ENCODE measurements around the gene CLECL1.
"Not testable (repeated sequence)": the region's sequence is repeated elsewhere in the genome, so short reads cannot be mapped to it uniquely, and the experiment has no call there.

The CLECL1 gene

DNA sequence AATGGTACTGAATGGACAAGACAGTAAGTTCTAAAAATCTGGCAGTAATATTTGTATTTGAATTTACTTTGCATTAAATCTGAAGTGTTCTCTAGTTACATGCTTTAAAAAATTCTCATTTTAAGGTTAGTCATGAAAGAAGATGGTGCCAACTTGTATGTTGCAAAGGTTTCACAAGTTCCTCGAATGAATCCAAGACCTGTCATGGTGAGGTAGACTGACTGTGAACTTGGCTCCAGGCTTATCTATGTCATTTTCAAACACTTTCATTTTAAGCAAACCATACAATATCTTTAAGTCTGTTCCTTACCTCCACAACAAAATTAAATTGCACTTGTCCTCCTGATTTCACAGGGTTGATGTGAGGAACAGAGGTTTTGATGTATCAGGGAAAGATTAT lies 40.0 kb downstream of the CLECL1 start:
- DNase-seq = no peak

DNA sequence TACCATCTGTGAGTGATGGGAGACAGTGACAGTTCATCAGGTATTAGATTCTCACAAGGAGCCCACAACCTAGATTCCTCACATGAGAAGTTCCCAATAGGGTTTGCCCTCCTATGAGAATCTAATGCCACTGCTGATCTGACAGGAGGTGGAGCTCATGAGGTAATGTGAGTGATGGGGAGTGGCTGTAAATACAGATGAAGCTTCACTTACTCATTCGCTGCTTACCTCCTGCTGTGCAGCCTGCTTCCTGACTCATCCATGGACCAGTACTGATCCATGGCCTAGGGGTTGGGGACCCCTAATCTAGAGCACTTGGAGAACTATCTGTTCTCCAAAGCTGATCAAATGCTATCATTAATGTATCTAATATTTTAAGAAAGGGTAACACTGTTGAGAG lies 45.7 kb downstream of the CLECL1 start:
- DNase-seq = no peak

DNA sequence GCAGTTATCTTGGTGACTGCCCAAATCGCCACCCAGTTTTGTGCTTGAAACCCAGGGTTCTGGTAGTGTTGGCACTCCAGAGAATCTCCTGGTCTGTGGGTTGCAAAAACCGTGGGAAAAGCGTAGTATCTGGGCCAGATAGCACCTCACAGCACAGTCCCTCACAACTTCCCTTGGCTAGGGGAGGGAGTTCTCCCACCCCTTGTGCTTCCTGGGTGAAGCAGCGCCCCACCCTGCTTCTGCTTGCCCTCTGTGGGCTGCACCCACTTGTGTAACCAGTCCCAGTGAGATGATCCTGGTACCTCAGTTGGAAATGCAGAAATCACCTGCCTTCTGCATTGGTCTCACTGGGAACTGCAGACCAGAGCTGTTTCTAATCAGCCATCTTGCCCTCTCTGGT lies 47.0 kb downstream of the CLECL1 start:
- DNase-seq = no peak

DNA sequence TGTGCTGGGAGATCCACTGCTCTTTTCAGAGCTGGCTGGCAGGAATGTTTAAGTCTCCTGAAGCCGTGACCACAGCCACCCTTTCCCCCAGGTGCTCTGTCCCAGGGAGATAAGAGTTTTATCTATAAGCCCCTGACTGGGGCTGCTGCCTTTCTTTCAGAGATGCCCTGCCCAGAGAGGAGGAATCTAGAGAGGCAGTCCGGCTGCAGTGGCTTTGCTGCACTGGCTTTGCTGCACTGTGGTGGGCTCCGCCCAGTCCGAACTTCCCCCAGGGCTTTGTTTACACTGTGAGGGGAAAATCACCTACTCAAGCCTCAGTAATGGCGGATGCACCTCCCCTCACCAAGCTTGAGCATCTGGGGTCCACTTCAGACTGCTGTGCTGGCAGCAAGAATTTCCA lies 47.5 kb downstream of the CLECL1 start:
- DNase-seq = not testable (repeated sequence)

DNA sequence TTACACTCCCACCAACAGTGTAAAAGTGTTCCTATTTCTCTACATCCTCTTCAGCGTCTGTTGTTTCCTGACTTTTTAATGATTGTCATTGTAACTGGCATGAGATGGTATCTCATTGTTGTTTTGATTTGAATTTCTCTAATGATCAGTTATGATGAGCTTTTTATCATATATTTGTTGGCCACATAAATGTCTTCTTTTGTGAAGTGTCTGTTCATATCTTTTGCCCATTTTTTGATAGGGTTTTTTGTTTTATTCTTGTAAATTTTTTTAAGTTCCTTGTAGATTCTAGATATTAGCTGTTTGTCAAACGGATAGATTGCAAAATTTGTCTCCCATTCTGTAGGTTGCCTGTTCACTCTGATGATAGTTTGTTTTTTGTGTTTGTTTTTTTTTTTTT lies 49.9 kb downstream of the CLECL1 start:
- DNase-seq = not testable (repeated sequence)

DNA sequence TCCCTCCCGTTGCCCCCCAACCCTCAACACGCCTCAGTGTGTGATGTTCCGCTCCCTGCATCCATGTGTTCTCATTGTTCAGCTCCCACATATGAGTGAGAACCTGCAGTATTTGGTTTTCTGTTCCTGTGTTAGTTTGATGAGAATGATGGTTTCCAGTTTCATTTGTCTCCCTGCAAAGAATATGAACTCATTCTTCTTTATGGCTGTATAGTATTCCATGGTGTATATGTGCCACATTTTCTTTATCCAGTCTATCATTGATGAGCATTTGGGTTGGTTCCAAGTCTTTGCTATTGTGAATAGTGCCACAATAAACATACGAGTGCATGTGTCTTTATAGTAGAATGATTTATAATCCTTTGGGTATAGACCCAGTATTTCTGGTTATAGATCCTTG lies 50.4 kb downstream of the CLECL1 start:
- DNase-seq = not testable (repeated sequence)

DNA sequence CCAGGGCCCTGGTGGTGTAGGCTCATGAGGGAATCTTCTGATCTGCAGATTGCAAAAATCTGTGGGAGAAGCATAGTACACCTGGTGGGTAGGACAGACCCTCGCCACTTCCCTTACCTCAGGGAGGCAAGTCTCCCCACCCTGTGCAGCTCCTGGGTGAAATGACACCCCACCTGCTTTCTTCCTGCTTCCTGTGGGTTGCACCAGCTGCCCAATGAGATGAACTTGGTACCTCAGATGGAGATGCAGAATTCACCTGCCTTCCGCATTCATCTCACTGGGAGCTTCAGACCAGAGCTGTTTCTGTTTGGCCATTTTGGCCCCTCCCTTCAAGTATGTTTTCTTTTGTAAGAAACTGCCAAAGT lies 58.7 kb downstream of the CLECL1 start:
- no peak for DNase-seq

DNA sequence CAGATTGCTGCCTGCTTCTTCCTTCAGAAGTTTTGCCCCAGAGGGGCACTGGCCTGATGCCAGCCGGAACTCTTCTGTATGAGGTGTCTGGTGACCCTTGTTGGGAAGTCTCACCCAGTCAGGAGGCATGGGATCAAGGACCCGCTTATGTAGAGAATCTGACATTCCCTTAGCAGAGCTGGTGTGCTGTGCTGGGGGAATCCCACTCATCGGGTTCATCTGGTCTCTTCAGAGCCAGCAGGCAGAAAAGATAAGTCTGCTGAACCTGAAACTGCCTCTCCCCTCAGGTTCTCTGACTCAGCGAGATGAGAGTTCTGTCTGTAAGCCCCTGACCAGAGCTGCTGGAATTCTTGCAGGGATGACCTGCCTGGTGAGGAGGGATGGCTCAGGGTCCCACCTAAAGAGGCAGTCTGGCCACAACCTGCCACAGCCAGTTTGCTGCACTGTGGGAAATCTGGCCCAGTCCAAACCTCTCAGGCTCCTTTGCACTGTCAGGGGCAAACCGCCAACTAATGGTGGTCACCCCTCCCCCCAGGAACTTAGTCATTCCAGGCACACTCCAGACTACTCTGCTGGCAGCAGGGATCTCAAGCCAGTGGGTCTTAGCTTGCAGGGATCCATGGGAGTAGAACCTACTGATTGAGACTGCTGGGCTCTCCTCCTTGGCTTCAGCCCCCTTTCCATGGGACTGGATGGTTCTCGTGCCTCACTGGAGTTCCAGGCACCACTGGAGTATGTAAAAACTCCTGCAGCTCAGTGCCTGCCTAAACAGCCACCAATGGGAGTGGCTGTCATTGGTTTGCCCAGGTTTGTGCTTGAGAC lies 59.3 kb downstream of the CLECL1 start:
- no peak for DNase-seq

All from NCI-H1436 (cell line).